ENCODE data around the gene NOS3. TPM values are rescaled to one million over a fixed set of nuclear protein-coding genes. Genes with fewer than 3 reads are reported as not detected.

The NOS3 gene
- total and polyA plus RNA-seq, 2 donors (not counting 3 experiments of a cell fraction or from before 2014, with no cell fraction given): 82.8 to 95.1 TPM

- Histone ChIP-seq H4K20me1 (replicated peaks; ENCODE audit: control insufficient read depth, extremely low read depth, insufficient read depth, low read length) (no peaks in the 10 kb centered on the region), H3K4me2 (ENCODE audit: insufficient read depth, low read length) (no peak overlapping the region), H3K27me3 (ENCODE audit: control insufficient read depth in 2 of 2, insufficient read depth in 2 of 2, low read length in 2 of 2) (peaks cover 12 to 14% of the 10 kb centered on the region in 2 experiments), H3K9ac (replicated peaks; ENCODE audit: extremely low read depth, insufficient read depth, low read length) (no peak overlapping the region), H3K36me3 (ENCODE audit: control insufficient read depth in 2 of 2, extremely low read depth in 1 of 2, insufficient read depth in 2 of 2, low read length in 2 of 2) (peaks cover 0 to 11% of the 10 kb centered on the region in 2 experiments), H3K9me3 (replicated peaks; ENCODE audit: control insufficient read depth, insufficient read depth, low read length) (no peaks in the 10 kb centered on the region), H3K9me1 (replicated peaks; ENCODE audit: control insufficient read depth, extremely low read depth, insufficient read depth, low read length) (no peaks in the 10 kb centered on the region), H3K27ac (ENCODE audit: insufficient read depth, low read depth, low read length) (no peak overlapping the region), H3K4me1 (ENCODE audit: control insufficient read depth, extremely low read depth, insufficient read depth, low read length) (peaks cover 7% of the 10 kb centered on the region), H2AFZ (ENCODE audit: low read depth, low read length) (no peak overlapping the region), H3K79me2 (ENCODE audit: control insufficient read depth, insufficient read depth, low read length) (no peaks in the 10 kb centered on the region), H3K4me3 (replicated peaks in 1 of 3; ENCODE audit: insufficient read depth in 1 of 3, low read depth in 1 of 3, low read length in 3 of 3) (no peak overlapping the region)
- intact Hi-C loops (cut with micrococcal nuclease) (loop anchor here (1.0 kb wide), 3 partner anchors 55 to 240 kb away; no protein-coding TSS in a partner anchor), dilution Hi-C loops (cut with MboI; ENCODE audit: extremely low pct_ligation_motif_present, low sequenced_read_pairs) (no loop called here)
- no TSS peak for BruUV-seq (replicated peaks)
- CTCF ChIA-PET: interaction anchor here (0.5 to 8.8 kb wide), 43 partner anchors 8 to 239 kb away, joined by 3 to 107 read pairs (median 5); partner anchors contain the start of gene ABCB8
- FAIRE-seq (peak; percentile 73), DNase-seq (ENCODE audit: low read depth, low spot score) (peak; percentile 58)
- TF ChIP-seq EZH2 (IDR thresholded peaks at IDR 0.05; ENCODE audit: borderline replicate concordance, low read depth, low read length, severe bottlenecking) (no peak), JUN (IDR thresholded peaks at IDR 0.05; ENCODE audit: borderline replicate concordance, insufficient read depth, insufficient read length, low read depth) (no peak), GATA2 (IDR thresholded peaks at IDR 0.05; ENCODE audit: insufficient read depth, insufficient read length, low read depth, low read length) (no peak), CTCF (IDR thresholded peaks at IDR 0.05; ENCODE audit: extremely low read depth in 1 of 2, insufficient read depth in 1 of 2, low read depth in 1 of 2, low read length in 2 of 2) (peak; percentile 98 to 99), POLR2A (IDR thresholded peaks at IDR 0.05; ENCODE audit: low read depth, low read length) (no peak), FOS (IDR thresholded peaks at IDR 0.05; ENCODE audit: borderline replicate concordance, insufficient read depth, low read length) (no peak), POLR2AphosphoS5 (IDR thresholded peaks at IDR 0.05; ENCODE audit: insufficient read depth, low read depth, low read length) (peak; percentile 15), MAX (IDR thresholded peaks at IDR 0.05; ENCODE audit: insufficient read depth, insufficient read length) (peak; percentile 1)
- POLR2A ChIA-PET: no interaction called here
These were observed 27.2 kb downstream of the NOS3 start for GRCh38 chr7:151017953-151018420.
